Upper lobe of left lung (tissue), 4 donors: ENCODE results near the gene SCN2A.

Source experiments
- POLR2A ChIP-seq, 4 donors: fragments of 450-650 bp; IDR thresholded peaks; one replicate each; pipeline ENCODE4 v1.5.1; 2016 to 2017; ENCODE audit warnings: antibody characterized with exemption in 4 of 4, mild to moderate bottlenecking in 2 of 4
- POLR2AphosphoS5 ChIP-seq, 2 donors: sonication (generic); formaldehyde crosslinking; IDR thresholded peaks; one replicate each; pipeline ENCODE4 v1.5.1; 2017; ENCODE audit warnings: antibody characterized with exemption in 2 of 2
- TF ChIP-seq, protein P1 (sequence below), 6 experiments: fragments of 450-650 bp in 4 of 6; fragments of 200-600 bp in 2 of 6; sonication (generic) in 2 of 6; IDR thresholded peaks; one replicate each; pipeline ENCODE4 v1.5.1; 2016 to 2019; ENCODE audit warnings: antibody characterized with exemption in 6 of 6

DNA sequence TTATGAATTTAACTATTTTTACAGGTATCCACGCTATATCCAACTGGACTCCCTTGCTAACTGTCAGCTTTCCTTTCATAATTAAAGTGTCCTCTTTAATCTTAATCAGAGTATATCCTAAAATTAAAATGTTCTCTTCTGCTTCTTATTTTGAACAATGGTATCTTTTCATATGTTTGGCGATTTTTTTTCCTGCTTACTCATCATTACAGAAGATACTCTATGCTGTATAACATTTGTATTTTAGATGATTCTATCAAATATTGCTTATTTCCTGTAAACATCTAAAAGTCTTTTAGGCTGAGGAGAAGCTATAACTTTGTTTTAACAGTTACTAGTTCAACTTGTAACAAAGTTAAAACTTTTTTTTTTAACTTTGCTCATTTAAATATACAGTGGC lies 17.4 kb downstream of the SCN2A start:
- TF ChIP-seq, protein P1, sequence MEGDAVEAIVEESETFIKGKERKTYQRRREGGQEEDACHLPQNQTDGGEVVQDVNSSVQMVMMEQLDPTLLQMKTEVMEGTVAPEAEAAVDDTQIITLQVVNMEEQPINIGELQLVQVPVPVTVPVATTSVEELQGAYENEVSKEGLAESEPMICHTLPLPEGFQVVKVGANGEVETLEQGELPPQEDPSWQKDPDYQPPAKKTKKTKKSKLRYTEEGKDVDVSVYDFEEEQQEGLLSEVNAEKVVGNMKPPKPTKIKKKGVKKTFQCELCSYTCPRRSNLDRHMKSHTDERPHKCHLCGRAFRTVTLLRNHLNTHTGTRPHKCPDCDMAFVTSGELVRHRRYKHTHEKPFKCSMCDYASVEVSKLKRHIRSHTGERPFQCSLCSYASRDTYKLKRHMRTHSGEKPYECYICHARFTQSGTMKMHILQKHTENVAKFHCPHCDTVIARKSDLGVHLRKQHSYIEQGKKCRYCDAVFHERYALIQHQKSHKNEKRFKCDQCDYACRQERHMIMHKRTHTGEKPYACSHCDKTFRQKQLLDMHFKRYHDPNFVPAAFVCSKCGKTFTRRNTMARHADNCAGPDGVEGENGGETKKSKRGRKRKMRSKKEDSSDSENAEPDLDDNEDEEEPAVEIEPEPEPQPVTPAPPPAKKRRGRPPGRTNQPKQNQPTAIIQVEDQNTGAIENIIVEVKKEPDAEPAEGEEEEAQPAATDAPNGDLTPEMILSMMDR (IDR thresholded peaks at IDR 0.05): no peak
- no peak for TF ChIP-seq POLR2A (IDR thresholded peaks at IDR 0.05)
- no peak for TF ChIP-seq POLR2AphosphoS5 (IDR thresholded peaks at IDR 0.05)
